ENCODE measurements around the gene COASY. TPM values are rescaled to one million over a fixed set of nuclear protein-coding genes. Genes with fewer than 3 reads are reported as not detected.

COASY gene
- total and polyA plus RNA-seq, 2 experiments from 2014 or later = 60.1 to 72.1 TPM

- Histone ChIP-seq H3K79me2 (replicated peaks; ENCODE audit: insufficient read depth) (peaks cover 26% of the 10 kb centered on the region), H3F3A (replicated peaks; ENCODE audit: low read depth) (peaks cover 57% of the 10 kb centered on the region), H3K4me2 (no peak overlapping the region), H3K4me1 (ENCODE audit: insufficient read depth) (peaks cover 9% of the 10 kb centered on the region), H3K9me2 (ENCODE audit: insufficient read depth) (no peaks in the 10 kb centered on the region), H3K36me3 (ENCODE audit: insufficient read depth) (peaks cover 41% of the 10 kb centered on the region), H3K27me3 (ENCODE audit: insufficient read depth) (no peaks in the 10 kb centered on the region), H3K4me3 (no peak overlapping the region), H4K20me1 (replicated peaks; ENCODE audit: insufficient read depth) (peaks cover 14% of the 10 kb centered on the region), H3K27ac (ENCODE audit: low read depth) (no peak overlapping the region), H2AFZ (no peak overlapping the region)
- Mint-ChIP-seq H3K27me3 (ENCODE audit: insufficient read depth, low read depth, poor library complexity) (peaks cover 7% of the 10 kb centered on the region), H3K36me3 (ENCODE audit: low read depth) (peaks cover 80% of the 10 kb centered on the region), H3K27ac (no peak overlapping the region), H3K4me3 (no peak overlapping the region), H3K4me1 (peaks cover 15% of the 10 kb centered on the region), H3K9me3 (no peaks in the 10 kb centered on the region)
- TF ChIP-seq ETS1 (IDR thresholded peaks at IDR 0.05) = no peak
- no peak for TF ChIP-seq EZH2 (IDR thresholded peaks at IDR 0.05; ENCODE audit: low read depth, unreplicated experiment)
- no peak for TF ChIP-seq CREB1 (CRISPR knock-in tag; IDR thresholded peaks at IDR 0.05; ENCODE audit: low read depth)
- no peak; the same call in 1 of the 2 replicates for TF ChIP-seq POLR2AphosphoS5 (IDR thresholded peaks at IDR 0.05; ENCODE audit: low read depth)
- no peak for TF ChIP-seq EZH2phosphoT487 (IDR thresholded peaks at IDR 0.05; ENCODE audit: unreplicated experiment)
- no peak for TF ChIP-seq ZNF462 (CRISPR knock-in tag; IDR thresholded peaks at IDR 0.05)
- TF ChIP-seq STAT1 (IDR thresholded peaks at IDR 0.05; ENCODE audit: unreplicated experiment) = no peak
- TF ChIP-seq ZNF331 (CRISPR knock-in tag; IDR thresholded peaks at IDR 0.05; ENCODE audit: low read depth) = no peak
- TF ChIP-seq CTCF (conservative IDR thresholded peaks at IDR 0.05; ENCODE audit: low read depth in 2 of 2) = no peak
- no peak for TF ChIP-seq ZNF114 (CRISPR knock-in tag; IDR thresholded peaks at IDR 0.05)
- TF ChIP-seq NANOG (IDR thresholded peaks at IDR 0.05; ENCODE audit: borderline replicate concordance) = no peak
- TF ChIP-seq REST (IDR thresholded peaks at IDR 0.05; ENCODE audit: unreplicated experiment) = no peak
- TF ChIP-seq JUNB (IDR thresholded peaks at IDR 0.05; ENCODE audit: unreplicated experiment) = no peak
- DNase-seq (ENCODE audit: low spot score) (no peak), ATAC-seq (no peak)
Observed at GRCh38 chr17:42571435-42572225, 9.7 kb downstream of the COASY start.

Measured in GM23338 (cell line).